GM12878 (cell line): ENCODE results near the gene ZER1. TPM values are rescaled to one million over a fixed set of nuclear protein-coding genes. Genes with fewer than 3 reads are reported as not detected.

Experiments
- ATF7 ChIP-seq: fragments of 450-650 bp; IDR thresholded peaks from 2 replicates; pipeline ENCODE4 v1.6.1; 2016; ENCODE audit warnings: low read depth, mild to moderate bottlenecking
- EGR1 ChIP-seq, 2 experiments: IDR thresholded peaks; 1 replicate in 1 of 2; 2 replicates in 1 of 2; pipeline ENCODE4 v1.6.1; 2011 to 2012; ENCODE audit warnings: low read depth in 2 of 2, low read length in 2 of 2, borderline replicate concordance in 1 of 2, mild to moderate bottlenecking in 1 of 2, moderate library complexity in 1 of 2
- HCFC1 ChIP-seq: fragments of 150-350 bp; IDR thresholded peaks from 2 replicates; pipeline ENCODE4 v1.6.1; 2014; ENCODE audit warnings: low read length
- MXI1 ChIP-seq: fragments of 150-350 bp; IDR thresholded peaks from 2 replicates; pipeline ENCODE4 v1.6.1; 2011; ENCODE audit warnings: low read depth, mild to moderate bottlenecking, inconsistent platforms, low read length, improper control_type of control experiment
- NFXL1 ChIP-seq: fragments of 450-650 bp; IDR thresholded peaks from 2 replicates; pipeline ENCODE4 v1.6.1; 2017; ENCODE audit warnings: antibody characterized with exemption, mild to moderate bottlenecking, borderline replicate concordance
- PAX8 ChIP-seq: fragments of 450-650 bp; IDR thresholded peaks from 2 replicates; pipeline ENCODE4 v1.6.1; 2017; ENCODE audit warnings: mild to moderate bottlenecking, moderate library complexity
- SMC3 ChIP-seq: IDR thresholded peaks from 2 replicates; pipeline ENCODE4 v1.6.1; 2011; ENCODE audit warnings: low read length, improper control_type of control experiment, borderline replicate concordance
- TCF3 ChIP-seq: IDR thresholded peaks from 2 replicates; pipeline ENCODE4 v1.6.1; 2012; ENCODE audit warnings: low read depth, mild to moderate bottlenecking, low read length, borderline replicate concordance; ENCODE audit not compliant: insufficient read depth
- YY1 ChIP-seq: IDR thresholded peaks from 2 replicates; pipeline ENCODE4 v1.6.1; 2011; ENCODE audit warnings: low read depth, mild to moderate bottlenecking, low read length
- ZNF207 ChIP-seq: fragments of 450-650 bp; IDR thresholded peaks from 2 replicates; pipeline ENCODE4 v1.6.1; 2014; ENCODE audit warnings: antibody characterized with exemption, mild to moderate bottlenecking, borderline replicate concordance
- polyA plus RNA-seq, 11 experiments: library from polyadenylated mRNA; depleted of rRNA in 4 of 11; unstranded in 6 of 11; stranded (reverse) in 5 of 11; fragments of >200 nt; fragmentation: Nextera tagmentation in 4 of 11; fragmentation: Illumina TruSeq in 1 of 11; extraction: Ambion mirVana in 4 of 11; extraction: Trizol in 1 of 11; gene quantifications; 1 replicate in 1 of 11; 2 replicates in 10 of 11; pipeline versions ENCODE4 v1.2.1 to v1.2.3, GENCODE V29; 2011 to 2016; ENCODE audit warnings: inconsistent platforms in 2 of 11, missing spikeins in 2 of 11, low read depth in 1 of 11
- total RNA-seq, 4 experiments: library from RNA; depleted of rRNA in 3 of 4; stranded (reverse); fragments of >200 nt in 3 of 4; fragmentation: Illumina TruSeq in 1 of 4; extraction: Trizol in 1 of 4; gene quantifications; 2 replicates each; pipeline versions ENCODE4 v1.2.1 to v1.2.3, GENCODE V29; 2013 to 2021
- TF ChIP-seq, protein P1 (sequence below): fragments of 450-650 bp; formaldehyde crosslinking; IDR thresholded peaks from 2 replicates; pipeline ENCODE4 v1.4.0; 2020; ENCODE audit warnings: mild to moderate bottlenecking, moderate library complexity
- TF ChIP-seq, protein P2 (sequence below): IDR thresholded peaks from 2 replicates; pipeline ENCODE4 v1.6.1; 2012; ENCODE audit warnings: mild to moderate bottlenecking, low read depth, low read length

The ZER1 gene
- total and polyA plus RNA-seq, 10 of the 15 experiments (the other 5 are each of a cell fraction or from before 2014, with no cell fraction given): 0.32 to 16.9 (median 7.9) TPM

DNA sequence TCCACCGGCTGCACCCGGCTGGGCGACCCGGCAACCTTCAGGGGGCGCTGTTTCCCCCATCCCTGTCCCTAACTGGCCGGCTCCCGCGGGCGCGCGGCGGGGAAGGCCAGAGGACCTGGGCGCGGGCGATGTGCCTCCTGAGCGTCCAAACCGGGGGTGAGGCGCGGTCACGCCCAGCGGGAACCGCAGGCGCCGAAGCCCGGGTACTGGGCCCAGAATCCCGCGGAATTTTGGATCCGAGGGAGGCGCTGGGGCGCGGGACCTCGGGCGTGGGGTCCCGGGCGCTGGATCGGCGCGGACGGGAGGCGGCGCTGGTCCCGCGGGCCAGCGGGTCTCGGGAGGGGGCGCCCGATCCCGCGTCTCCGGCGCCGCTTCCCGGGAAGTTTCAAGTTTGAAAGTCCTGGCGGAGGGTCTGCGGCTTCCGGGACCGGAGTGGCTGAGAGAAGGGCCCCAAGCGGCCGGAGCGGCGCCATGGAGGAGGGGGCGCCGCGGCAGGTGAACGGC, 69.2 kb downstream of the ZER1 start, which contains the start of gene PKN3 (continued):
- TF ChIP-seq, protein P1, sequence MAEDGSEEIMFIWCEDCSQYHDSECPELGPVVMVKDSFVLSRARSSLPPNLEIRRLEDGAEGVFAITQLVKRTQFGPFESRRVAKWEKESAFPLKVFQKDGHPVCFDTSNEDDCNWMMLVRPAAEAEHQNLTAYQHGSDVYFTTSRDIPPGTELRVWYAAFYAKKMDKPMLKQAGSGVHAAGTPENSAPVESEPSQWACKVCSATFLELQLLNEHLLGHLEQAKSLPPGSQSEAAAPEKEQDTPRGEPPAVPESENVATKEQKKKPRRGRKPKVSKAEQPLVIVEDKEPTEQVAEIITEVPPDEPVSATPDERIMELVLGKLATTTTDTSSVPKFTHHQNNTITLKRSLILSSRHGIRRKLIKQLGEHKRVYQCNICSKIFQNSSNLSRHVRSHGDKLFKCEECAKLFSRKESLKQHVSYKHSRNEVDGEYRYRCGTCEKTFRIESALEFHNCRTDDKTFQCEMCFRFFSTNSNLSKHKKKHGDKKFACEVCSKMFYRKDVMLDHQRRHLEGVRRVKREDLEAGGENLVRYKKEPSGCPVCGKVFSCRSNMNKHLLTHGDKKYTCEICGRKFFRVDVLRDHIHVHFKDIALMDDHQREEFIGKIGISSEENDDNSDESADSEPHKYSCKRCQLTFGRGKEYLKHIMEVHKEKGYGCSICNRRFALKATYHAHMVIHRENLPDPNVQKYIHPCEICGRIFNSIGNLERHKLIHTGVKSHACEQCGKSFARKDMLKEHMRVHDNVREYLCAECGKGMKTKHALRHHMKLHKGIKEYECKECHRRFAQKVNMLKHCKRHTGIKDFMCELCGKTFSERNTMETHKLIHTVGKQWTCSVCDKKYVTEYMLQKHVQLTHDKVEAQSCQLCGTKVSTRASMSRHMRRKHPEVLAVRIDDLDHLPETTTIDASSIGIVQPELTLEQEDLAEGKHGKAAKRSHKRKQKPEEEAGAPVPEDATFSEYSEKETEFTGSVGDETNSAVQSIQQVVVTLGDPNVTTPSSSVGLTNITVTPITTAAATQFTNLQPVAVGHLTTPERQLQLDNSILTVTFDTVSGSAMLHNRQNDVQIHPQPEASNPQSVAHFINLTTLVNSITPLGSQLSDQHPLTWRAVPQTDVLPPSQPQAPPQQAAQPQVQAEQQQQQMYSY (CRISPR knock-in tag): no peak
- TF ChIP-seq ZNF207 (peak; percentile 79), ATF7 (no peak), SMC3 (peak; percentile 29; the same call in 1 of the 2 replicates), MXI1 (no peak), YY1 (peak; percentile 71), TCF3 (0 out of 2 replicates have a peak, but pooled peaks have one; percentile 68), NFXL1 (no peak), PAX8 (no peak), HCFC1 (no peak), EGR1 (IDR thresholded peaks at IDR 0.05; ENCODE audit: borderline replicate concordance in 1 of 2, low read depth in 2 of 2, low read length in 2 of 2) (no peak)
- TF ChIP-seq, protein P2, sequence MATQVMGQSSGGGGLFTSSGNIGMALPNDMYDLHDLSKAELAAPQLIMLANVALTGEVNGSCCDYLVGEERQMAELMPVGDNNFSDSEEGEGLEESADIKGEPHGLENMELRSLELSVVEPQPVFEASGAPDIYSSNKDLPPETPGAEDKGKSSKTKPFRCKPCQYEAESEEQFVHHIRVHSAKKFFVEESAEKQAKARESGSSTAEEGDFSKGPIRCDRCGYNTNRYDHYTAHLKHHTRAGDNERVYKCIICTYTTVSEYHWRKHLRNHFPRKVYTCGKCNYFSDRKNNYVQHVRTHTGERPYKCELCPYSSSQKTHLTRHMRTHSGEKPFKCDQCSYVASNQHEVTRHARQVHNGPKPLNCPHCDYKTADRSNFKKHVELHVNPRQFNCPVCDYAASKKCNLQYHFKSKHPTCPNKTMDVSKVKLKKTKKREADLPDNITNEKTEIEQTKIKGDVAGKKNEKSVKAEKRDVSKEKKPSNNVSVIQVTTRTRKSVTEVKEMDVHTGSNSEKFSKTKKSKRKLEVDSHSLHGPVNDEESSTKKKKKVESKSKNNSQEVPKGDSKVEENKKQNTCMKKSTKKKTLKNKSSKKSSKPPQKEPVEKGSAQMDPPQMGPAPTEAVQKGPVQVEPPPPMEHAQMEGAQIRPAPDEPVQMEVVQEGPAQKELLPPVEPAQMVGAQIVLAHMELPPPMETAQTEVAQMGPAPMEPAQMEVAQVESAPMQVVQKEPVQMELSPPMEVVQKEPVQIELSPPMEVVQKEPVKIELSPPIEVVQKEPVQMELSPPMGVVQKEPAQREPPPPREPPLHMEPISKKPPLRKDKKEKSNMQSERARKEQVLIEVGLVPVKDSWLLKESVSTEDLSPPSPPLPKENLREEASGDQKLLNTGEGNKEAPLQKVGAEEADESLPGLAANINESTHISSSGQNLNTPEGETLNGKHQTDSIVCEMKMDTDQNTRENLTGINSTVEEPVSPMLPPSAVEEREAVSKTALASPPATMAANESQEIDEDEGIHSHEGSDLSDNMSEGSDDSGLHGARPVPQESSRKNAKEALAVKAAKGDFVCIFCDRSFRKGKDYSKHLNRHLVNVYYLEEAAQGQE: no peak
